Measurements from ENCODE around the gene ZNF609.

The ZNF609 gene

DNA sequence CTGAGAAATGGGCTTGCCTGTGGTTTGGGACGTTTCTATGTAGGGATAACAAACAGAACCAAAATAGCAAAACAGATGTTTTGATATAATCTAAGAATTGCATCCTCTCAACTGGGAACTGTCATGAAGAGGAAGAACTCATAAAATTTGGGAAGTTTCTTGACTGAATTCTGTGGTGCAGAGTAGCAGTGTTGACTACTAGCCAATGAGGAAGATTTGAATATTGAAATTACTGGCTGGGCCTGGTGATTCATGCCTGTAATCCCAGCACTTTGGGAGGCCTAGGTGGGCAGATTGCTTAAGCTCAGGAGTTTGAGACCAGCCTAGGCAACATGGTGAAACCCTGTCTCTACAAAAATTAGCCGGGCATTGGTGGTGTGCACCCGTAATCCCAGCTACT is 42.2 kb downstream of the ZNF609 start:
- DNase-seq = peak; percentile 24 to 73 (median 67)

DNA sequence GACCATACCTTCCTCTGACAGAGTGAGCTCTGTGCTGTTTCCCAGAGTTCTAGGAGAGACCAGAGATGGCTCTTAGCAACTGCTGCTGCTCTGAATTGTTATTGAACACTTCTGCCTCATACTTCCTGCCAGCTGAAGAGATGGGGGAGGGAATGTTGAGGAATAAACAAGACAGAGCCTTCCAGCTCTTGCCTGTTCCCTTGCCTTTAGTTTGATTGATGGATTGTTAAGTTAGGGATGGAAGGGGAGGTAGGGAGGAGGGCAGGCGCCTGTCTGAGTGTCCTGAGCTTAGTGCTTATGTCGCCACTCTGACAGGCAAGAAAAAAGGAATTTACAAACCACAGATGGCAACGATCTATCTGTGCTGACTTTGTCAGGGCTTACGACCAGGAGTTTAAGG is 42.8 kb downstream of the ZNF609 start:
- DNase-seq = peak in 3 of 4 experiments; percentile 10 to 32 (median 26)

- peak in 2 of 4 experiments; percentile 8 to 14 for DNase-seq
Measured at GRCh38 chr15:64503640-64504039, 43.3 kb downstream of the ZNF609 start.

GRCh38 chr15:64507293-64507802 is 47.0 kb downstream of the ZNF609 start:
- peak; percentile 92 to 97 (median 95) for DNase-seq

GRCh38 chr15:64507845-64508244 is 47.5 kb downstream of the ZNF609 start:
- DNase-seq = no peak

- DNase-seq = no peak
Measured at GRCh38 chr15:64513823-64514222, 53.4 kb downstream of the ZNF609 start.

DNA sequence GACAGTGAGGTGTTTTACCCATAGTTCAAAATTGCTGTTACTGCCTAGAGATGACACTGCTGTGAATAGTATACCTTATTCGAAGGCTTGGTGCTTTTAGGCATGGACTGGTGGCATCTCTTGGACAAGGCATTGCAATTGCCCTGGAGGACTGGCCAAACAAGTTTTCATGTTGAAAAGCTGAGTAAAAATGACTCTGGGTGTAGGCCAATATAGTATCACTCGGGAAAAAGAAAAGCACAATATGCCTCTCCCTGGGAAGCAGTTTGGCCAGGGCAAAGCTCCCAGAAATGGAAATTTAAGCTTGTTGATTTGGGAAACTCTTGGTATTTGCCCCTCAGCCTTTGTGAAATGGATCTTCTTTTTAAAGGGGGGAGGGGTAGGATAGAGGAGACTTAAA is 54.8 kb downstream of the ZNF609 start:
- no peak for DNase-seq

- no peak for DNase-seq
Measured at GRCh38 chr15:64515825-64516224, 55.4 kb downstream of the ZNF609 start.

DNA sequence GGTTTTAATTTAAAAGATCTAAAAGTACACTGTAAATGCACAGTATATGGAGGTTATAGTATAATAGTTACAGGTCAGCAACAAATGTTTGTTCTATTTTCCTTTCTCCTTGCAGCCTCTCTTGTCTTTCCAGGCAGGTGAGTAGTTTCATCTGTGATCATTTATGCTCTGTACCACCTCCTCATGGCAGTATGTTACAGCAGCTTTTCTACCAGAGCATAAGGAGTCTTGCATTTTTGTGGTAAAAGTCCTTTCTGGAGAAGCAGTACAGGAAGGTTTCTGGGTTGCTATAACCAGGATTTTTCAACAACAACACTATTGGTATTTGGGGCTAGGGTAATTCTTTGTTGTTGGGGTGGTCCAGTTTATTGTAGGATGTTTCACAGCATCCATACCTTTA is 59.5 kb downstream of the ZNF609 start:
- no peak for DNase-seq

GRCh38 chr15:64521201-64521600 is 60.8 kb downstream of the ZNF609 start:
- DNase-seq = no peak

GRCh38 chr15:64521726-64522164 is 61.4 kb downstream of the ZNF609 start:
- DNase-seq = peak; percentile 19 to 57 (median 44)

GRCh38 chr15:64522226-64522823 is 61.9 kb downstream of the ZNF609 start:
- peak in 1 of 4 experiments; percentile 24 for DNase-seq

GRCh38 chr15:64523240-64523639 is 62.9 kb downstream of the ZNF609 start:
- DNase-seq = no peak

- peak in 1 of 4 experiments; percentile 9 for DNase-seq
Measured at GRCh38 chr15:64524778-64525177, 64.4 kb downstream of the ZNF609 start.

- DNase-seq = no peak
Measured at GRCh38 chr15:64525828-64526530, 65.6 kb downstream of the ZNF609 start.

DNA sequence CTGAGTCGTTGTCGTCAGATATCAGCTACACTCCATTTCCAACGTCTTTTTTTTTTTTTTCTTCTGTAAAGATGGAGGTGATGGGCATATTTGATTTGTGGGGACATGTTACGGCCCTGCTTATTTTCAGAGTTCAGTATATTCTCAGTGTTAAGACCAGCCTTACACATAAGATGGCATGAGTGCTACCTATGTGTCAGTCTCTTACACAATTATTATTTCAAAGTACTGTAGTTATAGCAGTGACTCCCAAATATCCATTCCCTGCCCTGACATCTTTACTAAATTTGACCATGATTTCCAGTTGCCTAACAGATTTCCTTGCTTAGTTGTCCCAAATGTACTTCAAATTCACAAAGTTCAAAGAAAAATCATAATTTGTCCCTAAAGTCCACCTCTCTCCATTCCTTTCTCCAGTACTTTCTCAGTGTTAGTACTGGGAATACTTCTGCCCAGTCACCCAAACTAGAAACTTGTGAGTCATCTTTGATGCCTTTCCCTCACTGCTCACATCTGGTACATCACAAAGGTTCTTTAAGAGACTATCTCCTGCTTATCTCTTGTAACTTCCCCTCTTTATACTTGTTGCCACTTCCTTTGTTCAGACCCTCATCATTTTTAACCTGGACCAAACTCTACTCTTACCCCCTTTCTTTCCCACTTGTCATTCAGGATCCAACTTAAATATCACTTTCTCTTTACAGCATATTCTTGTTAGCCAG is 67.0 kb downstream of the ZNF609 start:
- DNase-seq = no peak

GRCh38 chr15:64528871-64529270 is 68.5 kb downstream of the ZNF609 start:
- DNase-seq = no peak

- no peak for DNase-seq
Measured at GRCh38 chr15:64530472-64530871, 70.1 kb downstream of the ZNF609 start.

DNA sequence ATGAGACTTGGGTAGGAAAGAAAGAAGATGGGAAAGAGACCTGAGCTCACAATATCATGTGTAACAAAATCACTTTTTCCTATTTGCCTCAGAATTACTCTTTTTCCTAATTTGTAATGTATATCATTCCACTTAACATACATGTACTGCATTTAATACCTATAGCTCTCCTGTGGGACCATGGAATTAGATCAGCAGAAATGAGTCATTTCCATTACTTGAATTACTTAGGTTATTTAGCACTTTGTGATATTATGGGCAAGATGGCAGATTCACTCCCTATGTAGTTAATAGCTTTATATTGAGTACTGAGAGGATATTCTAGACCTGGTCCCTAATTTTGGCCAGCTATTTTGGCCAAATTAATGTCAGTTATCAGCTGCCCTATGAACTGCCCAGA is 70.5 kb downstream of the ZNF609 start:
- no peak for DNase-seq

DNA sequence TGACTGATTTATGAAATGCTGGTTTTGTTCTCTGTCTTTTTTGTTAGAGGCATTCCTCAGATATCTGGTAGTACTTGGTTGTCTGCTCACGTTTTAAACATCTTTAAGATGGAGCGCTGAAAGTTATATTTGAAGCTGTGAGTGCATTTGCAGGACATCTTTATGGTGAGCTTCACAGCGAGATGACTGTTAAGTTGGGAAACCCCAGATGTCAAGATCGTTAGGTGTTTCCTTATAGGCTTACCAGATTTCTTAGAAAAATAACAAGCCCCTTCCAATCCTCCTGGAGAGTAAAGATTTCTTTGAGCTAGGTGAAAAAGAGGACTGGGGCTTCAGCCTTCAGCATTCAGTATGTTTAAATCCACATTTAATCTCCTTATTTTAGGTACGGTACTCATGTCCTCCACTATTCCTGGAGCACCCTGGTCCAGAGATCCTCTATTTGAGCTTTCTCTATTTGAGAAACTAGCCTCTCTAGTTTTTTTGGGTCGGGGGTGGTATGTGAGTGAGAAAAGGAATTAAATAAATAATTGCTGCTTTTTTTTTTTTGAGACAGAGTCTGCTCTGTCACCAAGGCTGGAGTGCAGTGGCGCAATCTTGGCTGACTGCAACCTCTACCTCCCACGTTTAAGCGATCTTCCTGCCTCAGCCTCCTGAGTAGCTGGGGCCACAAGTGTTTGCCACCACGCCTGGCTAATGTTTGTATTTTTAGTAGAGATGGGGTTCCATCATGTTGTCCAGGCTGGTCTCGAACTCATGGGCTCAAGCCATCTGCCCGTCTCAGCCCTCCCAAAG is 72.3 kb downstream of the ZNF609 start:
- DNase-seq = peak; percentile 46 to 75 (median 67)

DNA sequence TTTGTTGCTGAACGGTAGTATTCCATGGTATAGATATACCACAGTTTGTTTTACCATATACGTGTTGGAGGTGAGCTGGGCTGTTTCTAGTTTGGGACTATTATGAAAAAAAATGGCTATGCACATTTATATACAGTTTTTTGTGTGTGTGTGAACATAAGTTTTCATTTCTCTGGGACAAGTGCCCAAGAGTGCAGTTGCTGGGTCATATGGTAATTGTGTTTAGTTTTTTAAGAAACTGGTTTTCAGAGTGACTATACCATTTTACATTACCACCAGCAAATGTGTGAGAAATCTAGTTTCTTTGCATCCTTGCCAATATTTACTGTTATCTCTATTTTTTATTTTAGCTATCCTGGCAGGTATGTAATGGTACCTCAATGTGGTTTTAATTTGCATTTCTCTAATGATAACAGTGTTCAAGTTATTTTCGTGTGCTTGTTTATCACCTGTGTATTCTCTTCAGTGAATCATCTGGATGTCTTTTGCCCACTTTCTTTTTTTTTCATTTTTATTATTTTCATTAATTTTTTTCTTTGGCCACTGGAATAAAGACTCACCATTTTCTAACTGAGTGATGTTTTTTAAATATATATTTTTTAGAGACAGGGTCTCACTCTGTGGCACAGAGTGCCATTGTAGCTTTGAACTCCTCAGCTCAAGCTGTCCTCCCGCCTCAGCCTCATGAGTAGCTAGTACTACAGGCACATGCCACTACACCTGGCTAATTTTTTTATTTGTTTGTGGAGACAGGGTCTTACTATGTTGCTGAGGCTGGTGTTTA is 75.3 kb downstream of the ZNF609 start:
- no peak for DNase-seq
